Measurements from ENCODE around the gene COMP.
"Not testable (repeated sequence)": the region's sequence is repeated elsewhere in the genome, so short reads cannot be mapped to it uniquely, and the experiment has no call there.

COMP gene

DNA sequence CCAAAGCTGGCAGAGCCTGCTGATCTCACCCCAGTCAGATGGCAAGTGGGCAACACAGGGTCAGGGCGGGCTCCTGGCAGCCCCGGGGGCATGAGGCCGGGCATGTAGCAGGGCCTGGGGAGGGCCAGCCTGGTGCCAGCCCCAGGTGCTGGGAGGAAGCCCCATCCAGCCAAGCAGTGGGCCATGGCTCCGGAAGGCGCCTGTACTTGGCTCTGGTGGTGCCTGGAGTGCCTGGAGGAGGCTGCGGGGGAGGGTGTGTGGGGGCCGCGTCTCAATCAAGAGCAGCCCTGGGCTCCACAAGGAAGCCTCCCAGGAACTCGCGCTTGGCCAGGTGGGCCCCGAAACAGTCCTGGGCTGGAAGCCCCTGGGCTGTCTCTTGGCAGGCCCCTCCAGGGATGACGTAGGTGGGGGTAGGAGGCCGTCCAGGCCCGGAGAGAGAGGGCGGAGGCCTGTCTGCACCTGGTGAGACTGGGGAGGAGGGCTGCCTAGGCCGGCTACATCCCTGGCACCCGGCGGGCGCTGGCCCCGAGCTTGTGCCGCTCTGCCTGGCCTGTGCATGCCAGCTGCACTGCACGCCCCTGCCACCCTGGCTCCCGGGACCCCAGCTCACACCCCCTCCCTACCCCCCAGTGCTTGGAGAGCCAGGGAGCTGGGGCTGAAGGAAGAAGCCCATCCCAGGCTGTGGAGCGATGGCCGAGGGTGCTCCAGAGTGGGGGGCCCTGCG lies 45.9 kb downstream of the COMP start:
- DNase-seq, result peak; percentile 58

DNA sequence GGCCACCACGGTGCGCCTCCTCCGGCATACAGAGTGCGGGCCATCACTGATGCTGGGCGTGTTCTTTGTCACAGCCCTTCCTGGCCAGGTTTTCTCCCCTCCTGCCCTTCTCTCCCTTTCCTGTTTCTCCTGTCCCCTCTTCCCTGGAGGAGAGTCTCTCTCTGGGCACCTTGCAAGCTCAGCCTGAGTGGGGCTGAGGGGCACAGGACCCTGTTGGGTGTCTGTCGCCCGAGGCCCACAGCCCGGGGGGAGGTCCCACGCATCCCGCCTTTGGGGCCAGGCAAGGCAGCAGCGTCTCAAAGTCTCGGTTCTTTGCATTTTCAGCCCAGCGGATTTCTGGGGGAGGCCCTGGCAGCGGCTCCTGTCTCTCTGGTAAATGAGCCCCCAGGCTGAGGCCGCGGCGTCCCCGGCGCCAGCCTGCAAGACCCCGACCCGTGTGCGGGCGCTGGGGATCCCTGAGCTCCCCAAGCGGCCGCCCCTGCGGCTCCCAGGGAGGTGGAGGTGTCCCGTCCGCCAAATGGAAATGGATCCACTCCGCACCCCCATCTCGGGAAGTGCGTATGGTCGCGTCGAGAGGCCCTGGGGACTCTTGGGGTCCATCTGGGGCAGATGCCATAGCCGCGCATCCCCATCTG lies 47.2 kb downstream of the COMP start:
- DNase-seq, result no peak

DNA sequence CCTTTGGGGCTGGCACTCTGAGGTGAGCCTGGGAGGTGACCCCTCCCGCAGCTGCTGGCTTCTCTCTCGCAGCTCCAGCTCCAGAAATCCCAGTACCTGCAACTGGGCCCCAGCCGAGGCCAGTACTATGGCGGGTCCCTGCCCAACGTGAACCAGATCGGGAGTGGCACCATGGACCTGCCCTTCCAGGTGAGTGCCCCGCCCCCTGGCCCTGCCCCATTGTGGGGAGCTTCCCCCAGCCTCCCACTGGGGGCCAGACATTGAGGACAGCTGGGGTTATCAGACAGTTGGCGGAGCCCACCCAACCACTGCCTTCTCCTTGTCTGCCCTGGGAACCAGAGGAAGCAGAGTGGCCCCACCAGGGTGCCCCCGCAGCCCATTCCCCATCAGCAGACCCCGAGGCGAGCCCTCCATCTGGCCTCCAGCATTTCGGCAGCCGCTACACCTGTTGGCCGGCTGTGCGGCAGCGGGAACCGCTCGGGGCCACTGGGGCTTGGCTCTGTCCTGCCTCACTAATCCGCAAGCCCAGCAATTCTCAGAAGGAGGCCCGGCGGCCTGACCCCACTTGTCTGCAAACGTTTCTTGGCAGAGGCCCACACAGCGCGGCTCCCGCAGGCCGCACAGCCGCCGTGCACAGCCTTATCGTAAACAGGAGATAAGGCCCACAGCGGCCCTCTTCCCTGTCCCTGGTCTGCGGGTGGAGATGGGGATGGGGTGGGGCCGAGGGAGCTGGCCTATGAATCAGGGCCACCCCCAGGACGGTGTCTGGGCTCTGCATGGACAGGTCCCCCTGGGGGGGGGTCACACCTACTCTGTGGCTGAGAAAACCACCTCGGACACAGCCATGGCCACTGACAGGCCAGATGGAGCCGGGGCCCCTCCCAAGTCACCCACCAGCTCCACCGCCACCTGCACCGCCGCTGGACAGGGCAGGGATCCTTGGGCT lies 48.0 kb downstream of the COMP start:
- DNase-seq, result peak; percentile 48

DNA sequence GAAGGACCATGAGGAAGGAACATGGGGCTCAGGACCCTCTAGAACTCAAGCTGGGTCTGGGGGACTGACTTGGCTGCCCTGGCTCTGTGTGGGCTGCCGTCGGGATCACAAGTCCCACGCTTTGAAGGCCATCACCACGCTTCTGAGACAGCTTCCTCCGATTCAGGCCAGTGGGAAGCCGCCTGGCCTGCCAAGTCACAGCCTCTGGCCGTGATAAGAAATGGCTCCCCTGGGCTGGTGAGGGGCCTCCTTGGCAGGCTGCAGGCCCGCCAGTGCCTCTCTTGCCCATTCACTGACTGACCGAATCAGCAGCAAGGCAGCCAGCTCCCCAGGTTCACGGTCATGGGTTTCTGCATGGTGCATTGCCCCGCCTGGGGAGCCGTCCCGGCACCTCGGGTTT lies 48.8 kb downstream of the COMP start:
- no peak for DNase-seq

DNA sequence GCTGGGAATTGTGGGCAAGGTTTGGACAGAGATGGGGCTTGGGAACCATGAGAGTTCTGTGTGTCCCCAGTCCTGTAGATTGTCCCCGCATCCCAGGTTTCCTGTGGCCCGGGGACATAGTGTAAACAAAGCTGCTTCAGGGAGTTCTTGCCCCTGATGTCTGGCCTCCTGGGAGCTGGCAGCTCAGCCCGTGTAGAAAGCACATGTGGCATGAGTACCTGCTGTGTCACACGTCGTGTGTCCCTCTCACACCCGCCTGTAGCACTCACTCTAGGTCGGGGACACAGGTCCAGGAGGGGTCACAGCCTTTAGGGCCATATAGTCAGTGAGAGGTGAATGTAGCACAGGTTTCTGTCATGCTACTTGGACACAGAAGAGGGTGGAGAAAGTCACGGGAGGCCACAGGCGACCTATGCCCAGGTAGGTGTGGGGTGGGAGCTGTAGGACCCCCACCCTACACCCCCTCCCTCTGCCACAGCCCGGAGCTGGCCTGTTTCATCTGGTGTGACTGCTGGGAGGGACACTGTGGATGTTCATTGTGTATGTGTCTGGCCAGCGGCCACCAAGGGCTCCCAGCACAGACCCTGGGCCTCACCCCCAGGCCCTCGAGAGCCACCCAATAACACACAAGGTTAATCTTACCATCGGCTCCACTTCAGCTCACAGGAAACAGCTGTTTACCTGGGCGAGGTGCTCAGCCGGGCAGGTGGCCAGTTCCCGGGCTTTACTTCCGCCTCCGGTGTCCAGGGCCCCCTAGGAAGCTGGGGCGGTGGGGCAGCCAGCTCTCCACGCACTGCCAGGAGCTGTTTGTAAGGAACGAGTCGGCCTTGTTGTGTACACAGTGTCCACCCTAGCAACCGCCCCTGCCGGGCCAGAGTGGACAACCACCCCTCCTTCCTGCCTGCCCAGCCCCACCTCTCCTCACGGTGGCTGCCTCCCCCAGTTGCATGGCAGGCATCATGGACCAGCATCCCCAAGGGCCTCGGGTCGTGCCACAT lies 49.7 kb downstream of the COMP start:
- no peak for DNase-seq

DNA sequence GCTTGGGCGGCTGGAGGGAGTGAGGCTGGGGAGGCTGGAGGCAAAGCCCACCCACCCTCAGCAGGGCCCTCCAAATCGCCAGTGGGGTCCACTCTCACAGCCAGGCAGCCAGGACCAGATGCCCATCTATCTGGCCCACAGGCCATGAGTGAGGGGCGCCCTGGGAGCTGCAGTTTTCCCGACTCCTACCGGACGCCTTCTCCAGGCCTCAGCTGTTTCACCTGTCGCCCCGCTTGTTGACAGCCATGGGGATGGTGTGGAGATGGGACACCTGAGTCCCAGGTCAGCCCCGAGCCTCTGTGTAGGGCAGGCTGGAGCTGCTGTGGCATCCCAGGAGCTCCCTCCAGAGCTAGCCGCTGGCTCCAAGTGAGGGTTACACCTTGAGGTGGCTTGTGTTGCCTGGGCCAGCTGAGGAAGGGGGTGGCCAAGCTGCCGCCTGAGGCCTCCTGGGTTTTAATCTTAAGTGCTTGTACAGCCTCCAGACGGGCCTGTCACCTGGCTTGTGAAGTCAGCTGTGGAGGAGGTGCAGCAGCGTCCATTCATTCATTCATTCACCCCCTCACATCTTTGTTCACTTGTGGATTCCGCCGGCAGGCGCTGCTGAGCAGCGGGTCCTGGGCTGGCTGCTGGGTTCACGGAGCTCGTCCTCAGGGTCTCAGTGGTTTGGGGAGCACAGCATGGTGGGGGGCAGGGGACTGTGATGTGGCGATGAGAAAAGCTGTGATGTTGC lies 52.0 kb downstream of the COMP start:
- DNase-seq, result no peak

DNA sequence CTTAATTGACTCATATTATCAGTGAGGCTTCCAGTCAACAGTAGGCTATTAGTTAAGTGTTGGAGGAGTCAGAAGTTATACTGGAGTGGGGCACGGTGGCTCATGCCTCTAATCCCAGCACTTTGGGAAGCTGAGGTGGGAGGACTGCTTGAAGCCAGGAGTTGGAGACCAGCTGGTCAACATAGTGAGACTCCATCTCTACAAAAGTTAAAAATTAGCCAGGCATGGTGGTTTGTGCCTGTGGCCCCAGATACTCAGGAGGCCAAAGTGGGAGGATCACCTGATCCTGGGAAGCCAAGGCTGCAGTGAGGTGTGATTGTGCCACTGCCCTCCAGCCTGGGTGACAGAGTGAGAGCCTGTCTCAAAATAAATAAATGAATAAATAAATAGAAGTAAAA lies 53.2 kb downstream of the COMP start:
- no peak for DNase-seq

DNA sequence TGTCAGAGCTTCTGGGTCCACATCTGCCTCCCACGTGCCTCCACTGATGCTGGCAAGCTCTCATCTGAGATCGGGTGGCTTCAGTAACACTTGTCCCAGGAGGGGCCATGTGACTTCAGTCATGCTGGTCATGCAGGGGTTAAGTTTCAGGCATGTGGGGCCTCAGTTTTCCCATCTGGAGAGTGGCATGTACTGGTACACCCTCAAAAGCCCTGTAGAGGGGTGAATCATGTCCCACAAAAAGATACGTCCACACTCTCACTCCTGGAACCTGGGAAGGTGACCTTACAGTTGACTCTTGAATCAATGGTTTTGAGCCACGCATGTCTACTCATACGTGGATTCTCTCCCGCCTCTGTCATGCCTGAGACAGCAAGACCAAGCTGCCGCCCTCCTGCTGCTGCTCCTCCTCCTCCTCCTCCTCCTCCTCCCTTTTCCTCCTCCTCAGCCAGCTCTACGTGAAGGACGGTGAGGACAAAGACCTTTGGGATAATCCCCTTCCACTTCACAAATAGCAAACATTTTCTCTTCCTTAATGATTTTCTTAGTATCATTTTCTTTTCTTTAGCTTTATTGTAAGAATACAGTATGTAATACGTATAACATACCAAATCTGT lies 53.7 kb downstream of the COMP start:
- no peak for DNase-seq

DNA sequence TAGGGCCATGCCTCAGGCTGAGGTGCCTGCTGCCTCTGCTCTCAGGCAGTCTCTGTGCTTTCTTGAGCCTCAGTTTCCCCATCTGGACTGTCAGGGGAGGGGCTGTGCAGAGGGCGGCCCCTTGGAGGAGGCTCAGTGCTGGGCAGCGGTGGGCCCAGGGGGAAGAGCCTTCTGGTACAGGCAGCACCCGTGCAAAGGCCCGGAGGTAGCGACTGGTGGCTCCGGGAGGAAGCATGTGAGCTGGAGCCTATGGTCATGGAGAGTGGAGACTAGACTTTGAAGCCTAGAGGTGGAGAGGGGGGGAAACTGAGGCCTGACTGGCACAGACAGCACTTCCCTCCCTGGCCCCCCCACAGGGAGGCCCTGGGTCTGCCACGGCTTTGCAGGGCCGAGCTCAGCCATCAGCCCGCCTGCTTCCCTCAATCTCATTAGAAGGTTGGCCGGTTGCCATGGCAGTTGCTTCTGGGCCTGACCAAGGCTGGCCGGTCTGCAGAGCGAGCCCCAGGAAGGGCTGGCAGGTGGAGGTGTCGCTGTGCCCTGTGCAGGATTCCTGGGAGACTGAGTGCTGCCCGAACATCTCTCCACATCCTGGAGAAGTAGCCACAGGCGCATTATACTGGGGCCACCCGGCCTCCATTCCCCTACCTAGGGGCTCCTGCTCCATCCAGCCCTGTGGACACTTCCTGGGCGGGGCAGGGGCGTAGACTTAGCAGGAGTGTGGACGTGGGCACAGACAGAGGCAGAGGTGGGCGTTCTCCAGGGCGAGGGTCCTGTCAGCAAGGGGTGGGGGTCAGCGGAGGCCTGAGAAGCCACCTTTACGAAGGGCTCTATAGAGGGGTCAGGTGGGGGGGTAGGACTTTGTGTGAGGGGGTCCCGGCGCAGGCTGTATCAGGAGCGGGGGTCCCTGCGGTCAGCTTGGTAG lies 54.4 kb downstream of the COMP start:
- DNase-seq, result no peak

DNA sequence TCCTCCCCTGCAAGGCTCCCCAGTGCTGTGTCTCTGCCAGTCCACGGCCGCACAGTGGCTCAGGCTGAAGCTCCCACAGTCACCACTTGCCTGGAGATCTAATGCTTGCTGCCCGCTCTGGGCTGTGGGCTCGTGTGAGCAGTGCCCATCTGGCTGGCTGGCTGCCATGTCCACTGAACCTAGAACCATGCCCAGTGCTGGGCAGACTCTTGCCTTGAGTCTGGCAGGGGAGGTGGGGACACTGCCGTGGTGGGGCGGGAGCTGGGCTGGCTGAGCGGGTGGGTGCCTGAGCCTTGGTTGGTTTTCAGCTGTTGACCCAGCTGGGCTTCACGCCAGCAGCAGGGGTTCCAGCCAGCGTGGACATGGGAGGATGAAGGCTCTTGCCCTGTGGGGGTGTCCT lies 55.4 kb downstream of the COMP start:
- no peak for DNase-seq

DNA sequence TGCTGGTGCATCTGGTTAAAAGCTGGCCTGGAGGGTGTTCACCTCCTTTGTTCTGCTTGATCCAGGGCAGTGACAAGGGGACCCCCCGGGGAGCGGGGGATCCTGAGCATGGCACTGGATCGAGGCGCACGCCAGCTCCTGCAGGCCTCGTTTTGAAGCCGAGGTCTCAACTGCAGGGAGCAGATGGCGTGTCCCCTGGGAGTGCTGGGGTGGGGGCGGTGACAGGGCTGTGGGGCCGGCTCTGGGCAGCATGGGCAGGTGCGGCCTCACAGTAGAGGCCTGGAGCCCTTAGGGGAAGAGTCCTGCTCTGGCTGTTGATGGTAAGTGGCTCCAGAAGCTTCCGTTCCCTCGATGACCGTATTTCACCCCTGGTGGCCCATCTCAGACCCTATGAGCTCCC lies 55.8 kb downstream of the COMP start:
- no peak for DNase-seq

DNA sequence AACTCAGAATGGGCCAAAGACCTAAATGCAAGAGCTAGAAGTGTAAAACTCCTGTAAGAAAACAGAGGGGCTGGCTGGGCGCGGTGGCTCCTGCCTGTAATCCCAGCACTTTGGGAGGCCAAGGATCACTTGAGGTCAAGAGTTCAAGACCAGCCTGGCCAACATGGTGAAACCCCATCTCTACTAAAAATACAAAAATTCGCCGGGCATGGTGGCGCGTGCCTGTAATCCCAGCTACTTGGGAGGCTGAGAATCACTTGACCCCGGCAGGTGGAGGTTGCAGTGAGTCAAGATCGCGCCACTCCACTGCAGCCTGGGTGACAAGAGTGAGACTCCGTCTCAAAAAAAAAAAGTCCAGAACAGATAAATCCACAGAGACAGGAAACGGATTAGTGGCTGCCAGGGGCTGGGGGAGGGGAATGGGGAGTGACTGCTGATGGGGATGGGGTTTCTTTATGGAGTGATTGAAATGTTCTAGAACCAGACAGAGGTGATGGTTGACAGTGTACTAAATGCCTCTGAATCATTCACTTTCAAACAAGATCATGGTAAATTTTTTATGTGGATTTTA lies 57.3 kb downstream of the COMP start:
- not testable (repeated sequence) for DNase-seq

DNA sequence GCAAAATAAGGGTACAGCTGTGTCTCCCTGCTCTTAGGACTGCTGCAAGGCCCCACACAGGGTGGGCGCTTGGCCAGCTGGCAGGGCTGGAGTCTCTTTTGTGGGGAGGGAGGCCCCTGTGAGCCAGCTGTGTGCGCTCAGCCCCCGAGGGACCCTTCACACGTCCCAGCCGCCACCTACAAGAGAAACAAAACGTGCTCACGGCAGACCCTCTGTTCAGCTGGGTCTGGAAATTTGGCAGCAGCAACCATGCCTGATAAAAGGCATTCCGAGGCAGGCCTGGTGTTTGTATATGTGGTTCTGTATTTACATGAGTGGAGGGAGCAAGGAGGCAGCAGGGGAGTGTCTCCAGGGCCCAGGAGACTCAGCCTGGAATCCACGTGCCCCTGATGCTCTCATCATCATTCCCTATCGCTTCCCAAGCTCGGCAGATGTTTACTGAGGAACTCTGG lies 57.9 kb downstream of the COMP start:
- peak; percentile 95 for DNase-seq
